GM12878 (cell line): ENCODE results near the gene RUVBL2. TPM values are rescaled to one million over a fixed set of nuclear protein-coding genes. Genes with fewer than 3 reads are reported as not detected.

Source experiments
- ATAC-seq: fragments of 200-7000 bp; cut with Tn5 transposase; 3 replicates; pipeline ENCODE4 v1.9.1; 2020; ENCODE audit warnings: mild to moderate bottlenecking, moderate library complexity
- BruUV-seq: library from RNA; stranded (reverse); fragments of 400-500 nt; replicated peaks from 2 replicates; lab custom pipeline; 2021; lab: Mats Ljungman, UMichigan
- CTCF ChIA-PET: fragments of 300-600 bp; sonication (Branson Sonifier 250); formaldehyde crosslinking; extraction: SDS; loops from one replicate; lab custom pipeline; 2021; ENCODE audit warnings: inconsistent platforms; lab: Yijun Ruan, JAX
- POLR2A ChIA-PET: fragments of 350-600 bp; formaldehyde crosslinking; extraction: SDS; loops from one replicate; lab custom pipeline; 2021; ENCODE audit warnings: inconsistent platforms; lab: Charles Lee
- RAD21 ChIA-PET: fragments of 300-600 bp; sonication (Branson Sonifier 250); formaldehyde crosslinking; loops from one replicate; lab custom pipeline; 2023; ENCODE audit warnings: antibody characterized with exemption; ENCODE audit not compliant: unreplicated experiment; lab: Charles Lee
- SMC1A ChIA-PET: fragments of 300-600 bp; sonication (Branson Sonifier 250); formaldehyde crosslinking; loops from one replicate; lab custom pipeline; 2023; ENCODE audit not compliant: unreplicated experiment, uncharacterized antibody; lab: Charles Lee
- DNase-seq: peaks from one replicate; pipeline ENCODE4 v3.0.0-alpha.2; 2011; ENCODE audit warnings: low read depth, low spot score
- FAIRE-seq: peaks from 3 replicates; lab custom pipeline; 2011; peaks lifted over from hg19 to GRCh38; lab: Jason Lieb, UNC
- H2AFZ ChIP-seq: 2 replicates; pipeline ENCODE4 v1.6.0; 2011; ENCODE audit warnings: low read depth, low read length, control low read depth; ENCODE audit not compliant: control insufficient read depth
- H3K27ac ChIP-seq: 2 replicates; pipeline ENCODE4 v1.5.1; 2011; ENCODE audit warnings: control low read depth; ENCODE audit not compliant: control insufficient read depth, insufficient read depth
- H3K27me3 ChIP-seq, 2 experiments: replicated peaks in 1 of 2; 2 replicates each; pipeline versions ENCODE4 v1.6.0 to v1.6.1; 2011; ENCODE audit warnings: low read length in 1 of 2; ENCODE audit not compliant: control insufficient read depth in 2 of 2, insufficient read depth in 2 of 2
- H3K36me3 ChIP-seq, 2 experiments: 2 replicates each; pipeline ENCODE4 v1.5.1; 2011; ENCODE audit warnings: low read length in 1 of 2; ENCODE audit not compliant: control insufficient read depth in 2 of 2, insufficient read depth in 2 of 2
- H3K4me1 ChIP-seq: 2 replicates; pipeline ENCODE4 v1.6.1; 2011; ENCODE audit warnings: mild to moderate bottlenecking, low read length, moderate library complexity, mixed read lengths; ENCODE audit not compliant: control insufficient read depth, insufficient read depth
- H3K4me2 ChIP-seq: 2 replicates; pipeline ENCODE4 v1.6.0; 2011; ENCODE audit warnings: control low read depth; ENCODE audit not compliant: control insufficient read depth, insufficient read depth
- H3K4me3 ChIP-seq: fragments of 200-600 bp; sonication (generic); 2 replicates; pipeline ENCODE4 v1.5.1; 2016
- H3K79me2 ChIP-seq: 2 replicates; pipeline ENCODE4 v1.6.0; 2011; ENCODE audit warnings: low read length; ENCODE audit not compliant: control insufficient read depth, insufficient read depth
- H3K9ac ChIP-seq: 2 replicates; pipeline ENCODE4 v1.8.0; 2011; ENCODE audit warnings: low read length, control low read depth, mixed read lengths; ENCODE audit not compliant: control insufficient read depth, insufficient read depth
- H3K9me3 ChIP-seq: replicated peaks from 3 replicates; pipeline ENCODE4 v1.5.1; 2011; ENCODE audit warnings: mild to moderate bottlenecking, low read length; ENCODE audit not compliant: control insufficient read depth, insufficient read depth
- H4K20me1 ChIP-seq: 2 replicates; pipeline ENCODE4 v1.6.0; 2011; ENCODE audit not compliant: control insufficient read depth, insufficient read depth
- CREM ChIP-seq: IDR thresholded peaks from 2 replicates; pipeline ENCODE4 v1.6.1; 2014; ENCODE audit warnings: antibody characterized with exemption, low read depth
- GABPA ChIP-seq: IDR thresholded peaks from 2 replicates; pipeline ENCODE4 v1.6.1; 2014; ENCODE audit warnings: antibody characterized with exemption, low read depth, mild to moderate bottlenecking, inconsistent platforms
- MTA3 ChIP-seq: IDR thresholded peaks from 2 replicates; pipeline ENCODE4 v1.6.1; 2012; ENCODE audit warnings: low read length, inconsistent platforms, borderline replicate concordance
- RAD21 ChIP-seq: IDR thresholded peaks from 2 replicates; pipeline ENCODE4 v1.6.1; 2011; ENCODE audit warnings: mild to moderate bottlenecking, low read depth, low read length, moderate library complexity; ENCODE audit not compliant: insufficient read depth
- SUZ12 ChIP-seq: fragments of 200-600 bp; sonication (generic); IDR thresholded peaks from one replicate; pipeline ENCODE4 v1.6.1; 2018; ENCODE audit warnings: antibody characterized with exemption, mild to moderate bottlenecking; ENCODE audit not compliant: unreplicated experiment
- ZBTB40 ChIP-seq: fragments of 450-650 bp; IDR thresholded peaks from 2 replicates; pipeline ENCODE4 v1.6.1; 2016; ENCODE audit warnings: mild to moderate bottlenecking, moderate library complexity, borderline replicate concordance
- WGBS: methylation state at CpG from one replicate; pipeline ENCODE4 v1.1.6; 2016; ENCODE audit warnings: low lambda C conversion rate; ENCODE audit not compliant: insufficient replicate concordance, insufficient coverage; ENCODE audit errors: missing lambda C conversion rate; 5-methylcytosine and 5-hydroxymethylcytosine counted together
- in situ Hi-C: fragments of 300-500 bp; cut with MboI; formaldehyde crosslinking; loops from 9 replicates; pipeline ENCODE4 v1.14.3; 2018; ENCODE audit warnings: mixed read lengths
- intact Hi-C: fragments of 100-400 bp; cut with micrococcal nuclease; formaldehyde crosslinking; loops from one replicate; pipeline ENCODE4 v1.14.2; 2022; ENCODE audit not compliant: unreplicated experiment
- polyA plus RNA-seq, 11 experiments: library from polyadenylated mRNA; depleted of rRNA in 4 of 11; unstranded in 6 of 11; stranded (reverse) in 5 of 11; fragments of >200 nt; fragmentation: Nextera tagmentation in 4 of 11; fragmentation: Illumina TruSeq in 1 of 11; extraction: Ambion mirVana in 4 of 11; extraction: Trizol in 1 of 11; gene quantifications; 1 replicate in 1 of 11; 2 replicates in 10 of 11; pipeline versions ENCODE4 v1.2.1 to v1.2.3, GENCODE V29; 2011 to 2016; ENCODE audit warnings: inconsistent platforms in 2 of 11, missing spikeins in 2 of 11, low read depth in 1 of 11
- total RNA-seq, 4 experiments: library from RNA; depleted of rRNA in 3 of 4; stranded (reverse); fragments of >200 nt in 3 of 4; fragmentation: Illumina TruSeq in 1 of 4; extraction: Trizol in 1 of 4; gene quantifications; 2 replicates each; pipeline versions ENCODE4 v1.2.1 to v1.2.3, GENCODE V29; 2013 to 2021

RUVBL2 gene
- total and polyA plus RNA-seq, 10 of the 15 experiments (the other 5 are each of a cell fraction or from before 2014, with no cell fraction given), result 33.8 to 224 (median 125) TPM

GRCh38 chr19:48950830-48951519 lies 42.7 kb upstream of the RUVBL2 start:
- in situ Hi-C loops, result no loop called here
- FAIRE-seq (no peak), DNase-seq (no peak), ATAC-seq (no peak)
- Histone ChIP-seq H3K4me2 (no peak overlapping the region), H3K36me3 (no peaks in the 10 kb centered on the region), H3K9me3 (peaks cover 10% of the 10 kb centered on the region; the same call in 1 of the 3 replicates), H4K20me1 (no peaks in the 10 kb centered on the region), H3K27ac (no peak overlapping the region), H3K9ac (no peak overlapping the region), H3K79me2 (peaks cover 13% of the 10 kb centered on the region), H3K4me3 (no peak overlapping the region), H3K27me3 (no peaks in the 10 kb centered on the region), H2AFZ (no peak overlapping the region), H3K4me1 (peaks cover 5% of the 10 kb centered on the region; the same call in 1 of the 2 replicates)
- TF ChIP-seq CREM, result no peak
- no peak for TF ChIP-seq MTA3
- TF ChIP-seq SUZ12, result no peak
- no peak for TF ChIP-seq GABPA
- TF ChIP-seq ZBTB40, result no peak
- TF ChIP-seq RAD21, result no peak
- ChIA-PET POLR2A (interaction anchor here (0.5 to 2.1 kb wide), 3 partner anchors 11 to 49 kb away, joined by 3 to 5 read pairs (median 4); partner anchors contain the start of genes GYS1 and RUVBL2), CTCF (interaction anchor here (1.1 to 2.5 kb wide), 3 partner anchors 19 to 108 kb away, joined by 3 to 8 read pairs (median 5); partner anchors contain the start of genes GYS1 and RUVBL2), SMC1A (interaction anchor here (1.0 to 1.3 kb wide), 2 partner anchors 18 to 93 kb away, joined by 3 to 4 read pairs; no protein-coding TSS in a partner anchor), RAD21 (interaction anchor here (0.7 kb wide), 1 partner anchor 617 kb away, joined by 3 read pairs; no protein-coding TSS in a partner anchor)
- no TSS peak for BruUV-seq
- WGBS, result 53% methylated on average over 9 of the region's 9 CpGs
- intact Hi-C loops, result no loop called here
